HG03280 (cell line): ENCODE results near the gene UBR4.
"Not testable (repeated sequence)": the region's sequence is repeated elsewhere in the genome, so short reads cannot be mapped to it uniquely, and the experiment has no call there.

Experiments
- ATAC-seq: cut with Tn5 transposase; IDR thresholded peaks from one replicate; pipeline ENCODE4 v1.9.1; 2021; ENCODE audit warnings: mild to moderate bottlenecking, moderate library complexity; ENCODE audit not compliant: unreplicated experiment

UBR4 gene

DNA sequence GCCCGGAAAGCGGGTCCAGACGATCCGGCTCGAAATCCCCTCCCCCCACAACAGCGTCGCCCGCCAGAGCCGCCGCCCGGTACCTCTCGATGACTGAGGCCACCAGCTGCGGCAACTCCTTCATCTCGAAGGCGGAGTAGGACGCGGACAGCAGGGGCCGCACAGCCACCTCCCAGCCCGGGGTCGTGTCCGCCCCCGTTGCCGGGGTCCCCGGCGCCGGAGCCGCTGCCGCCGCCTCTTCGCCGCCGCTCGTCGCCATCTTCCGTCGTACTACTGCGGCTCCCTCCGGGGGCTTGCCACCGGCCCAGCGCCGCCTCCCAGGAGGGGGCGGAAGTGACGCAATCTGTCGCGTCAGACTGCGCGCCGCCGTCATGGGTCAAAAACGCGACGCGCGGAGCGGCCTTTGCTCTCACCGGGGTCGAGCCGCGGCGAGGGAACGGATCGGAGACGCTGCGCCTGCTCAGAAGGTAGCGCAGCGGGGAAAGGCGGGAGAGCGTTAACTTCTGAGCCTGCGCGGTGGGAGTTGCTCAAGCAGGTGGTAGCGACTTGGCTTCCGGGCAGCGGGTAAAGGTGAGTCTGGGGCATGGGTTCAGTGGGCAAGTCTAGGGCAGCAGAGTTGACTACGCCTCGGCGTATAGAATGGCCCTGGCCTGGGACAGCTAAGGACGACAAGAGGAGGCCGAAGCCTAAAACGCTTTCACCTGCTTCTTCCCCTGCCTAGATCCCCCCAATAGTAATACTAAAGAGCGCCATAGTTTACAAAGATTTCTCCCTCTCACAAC, at the start of gene UBR4:
TSS of gene UBR4 (minus strand) at position 277 of the 782 bp plus-strand sequence. CDS start at position 259, 18 bp downstream.
- peak; percentile 85 for ATAC-seq

- no peak for ATAC-seq
Observed at GRCh38 chr1:19258353-19258752, 48.3 kb upstream of the UBR4 start.

GRCh38 chr1:19257178-19257914, 47.3 kb upstream of the UBR4 start:
- ATAC-seq, result no peak

DNA sequence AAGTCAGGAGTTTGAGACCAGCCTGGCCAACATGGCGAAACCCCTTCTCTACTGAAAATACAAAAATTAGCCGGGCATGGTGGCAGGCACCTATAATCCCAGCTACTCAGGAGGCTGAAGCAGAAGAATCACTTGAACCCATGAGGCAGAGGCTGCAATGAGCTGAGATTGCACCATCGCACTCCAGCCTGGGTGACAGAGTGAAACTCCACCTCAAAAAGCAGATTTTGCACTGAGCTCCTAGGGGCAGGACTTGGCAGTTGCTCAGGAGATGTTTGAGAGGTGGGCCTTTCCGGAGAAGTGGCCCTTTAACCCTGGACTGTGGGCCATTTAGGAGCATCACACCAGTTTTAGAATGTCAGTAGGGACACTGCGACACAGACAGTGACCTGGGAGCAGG, 46.2 kb upstream of the UBR4 start:
- ATAC-seq, result not testable (repeated sequence)

DNA sequence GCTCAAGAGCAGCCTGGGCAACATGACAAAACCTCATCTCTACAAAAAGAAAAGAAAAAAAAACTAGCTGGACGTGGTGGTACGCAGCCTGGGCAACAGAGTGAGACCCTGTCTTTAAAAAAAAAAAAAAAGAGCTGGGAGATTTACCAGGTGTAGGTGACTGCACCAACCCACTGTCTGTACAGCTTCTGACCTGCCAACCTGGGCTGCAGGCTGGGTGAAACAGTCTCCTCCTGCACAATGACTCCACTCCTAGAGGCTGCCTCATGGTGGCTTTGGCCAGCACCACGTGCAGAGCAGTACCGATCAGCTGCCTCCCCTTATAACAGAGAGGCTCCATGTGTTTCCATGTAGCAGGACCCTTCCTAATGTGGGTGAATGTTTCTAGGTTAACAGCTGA, 45.2 kb upstream of the UBR4 start:
- ATAC-seq, result no peak

DNA sequence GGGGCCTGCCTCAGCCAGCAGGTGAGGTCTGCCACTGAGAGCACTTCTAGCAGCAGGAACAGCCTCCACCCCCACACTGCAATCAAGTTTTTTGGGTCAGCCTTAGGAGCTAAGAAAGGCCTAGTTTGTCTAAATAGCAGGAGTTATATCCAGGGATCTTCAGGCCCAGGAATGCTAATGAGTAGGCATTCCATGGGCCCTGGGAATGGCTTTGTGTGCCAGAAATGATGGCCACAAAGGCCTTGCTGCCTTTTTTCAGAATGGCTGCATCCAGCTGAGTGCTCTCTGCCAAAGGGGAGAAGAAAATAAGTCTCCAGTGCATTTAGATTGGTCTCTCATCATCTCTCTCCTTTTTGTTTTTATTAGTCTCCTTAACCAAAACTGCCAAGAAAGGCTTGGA, 44.4 kb upstream of the UBR4 start:
- ATAC-seq, result no peak

DNA sequence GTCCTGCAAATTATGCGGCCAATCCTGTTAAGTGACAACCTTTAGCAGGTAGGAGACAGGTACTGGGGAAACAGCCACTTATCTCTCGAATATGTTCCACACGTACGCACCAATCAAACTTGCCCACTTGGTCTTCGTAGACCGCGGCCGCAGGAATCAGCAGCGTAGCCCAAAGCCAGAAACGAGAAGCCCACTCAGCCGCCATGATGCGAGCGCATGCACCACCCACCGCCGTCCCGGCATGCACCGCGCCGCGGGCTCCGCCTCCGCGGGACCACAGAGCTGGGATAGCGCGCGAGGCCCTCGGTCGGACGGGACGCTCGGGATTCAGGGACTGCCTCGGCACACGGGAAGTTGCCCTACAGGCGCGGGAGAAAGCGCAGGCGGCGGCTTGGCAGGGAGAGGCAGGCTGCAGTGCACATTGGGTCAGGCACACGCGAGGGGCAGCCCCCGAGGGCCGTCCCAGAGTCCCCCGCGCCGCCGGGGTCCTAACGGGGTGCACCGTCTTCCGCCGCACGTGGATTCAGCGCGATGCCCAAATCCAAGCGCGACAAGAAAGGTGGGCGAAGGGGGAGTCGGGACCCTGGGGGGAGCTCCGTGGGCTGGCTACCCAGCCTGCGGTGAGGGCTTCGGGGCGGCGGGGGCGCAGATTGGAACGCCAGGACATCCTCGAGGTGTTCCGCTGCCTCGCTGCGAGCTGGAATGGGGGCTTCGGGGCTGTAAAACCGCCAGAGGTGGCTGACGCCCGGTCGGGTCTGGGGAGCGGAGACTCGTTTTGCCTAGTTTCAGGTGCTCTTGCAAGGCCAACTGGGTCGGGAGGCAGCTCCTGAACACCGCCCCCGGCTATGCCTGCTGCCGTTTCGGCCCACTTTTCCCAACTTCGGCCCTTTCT, 41.5 kb upstream of the UBR4 start, which contains the start of the genes EMC1 and MRTO4:
TSS of gene EMC1 (minus strand) at position 220 of the 892 bp plus-strand sequence. CDS start at position 205, 15 bp downstream.
TSS of gene MRTO4 (plus strand) at position 501 of the 892 bp plus-strand sequence. CDS start at position 532, 31 bp downstream.
- peak; percentile 82 for ATAC-seq

- no peak for ATAC-seq
Observed at GRCh38 chr1:19250629-19251304, 40.7 kb upstream of the UBR4 start.

GRCh38 chr1:19240673-19241538, 30.8 kb upstream of the UBR4 start:
- ATAC-seq, result peak; percentile 51

DNA sequence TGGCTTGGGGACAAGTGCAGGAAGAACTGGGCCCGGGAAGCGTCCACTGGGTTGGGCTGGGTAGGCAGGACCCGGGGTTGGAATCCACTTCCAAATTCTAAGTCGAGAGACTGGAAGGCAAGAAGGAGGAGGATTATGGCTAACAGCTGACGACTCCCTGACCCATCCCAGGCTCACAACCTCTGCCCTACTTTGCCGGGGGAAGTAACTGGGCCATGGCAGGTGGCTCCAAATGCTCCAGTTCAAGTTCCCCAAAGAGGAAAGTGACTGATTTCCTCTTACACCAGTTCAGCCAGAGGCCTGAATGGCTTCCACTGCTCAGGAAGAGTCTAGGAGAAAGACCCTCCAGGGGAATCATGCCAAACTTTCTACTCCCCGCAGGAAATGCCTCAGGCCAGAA, 29.8 kb upstream of the UBR4 start:
- ATAC-seq, result no peak

GRCh38 chr1:19234224-19234623, 24.2 kb upstream of the UBR4 start:
- ATAC-seq, result no peak

DNA sequence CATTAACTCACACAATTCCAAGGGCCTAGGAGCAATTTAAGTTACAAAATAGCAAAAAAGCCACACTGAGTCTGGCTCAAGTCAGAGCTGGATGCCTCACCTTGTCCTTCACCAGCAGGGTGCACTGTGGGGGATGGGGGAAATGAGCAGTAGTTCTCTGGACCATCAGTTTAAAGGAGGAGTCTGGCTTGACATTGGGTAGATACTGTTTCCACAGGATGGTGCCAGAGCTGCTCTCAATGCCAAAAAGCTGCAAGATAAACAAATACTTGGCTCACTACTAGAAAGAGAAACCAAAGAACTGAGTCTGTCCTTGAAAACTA, 22.4 kb upstream of the UBR4 start:
- no peak for ATAC-seq

- not testable (repeated sequence) for ATAC-seq
Observed at GRCh38 chr1:19231736-19232523, 21.9 kb upstream of the UBR4 start.

DNA sequence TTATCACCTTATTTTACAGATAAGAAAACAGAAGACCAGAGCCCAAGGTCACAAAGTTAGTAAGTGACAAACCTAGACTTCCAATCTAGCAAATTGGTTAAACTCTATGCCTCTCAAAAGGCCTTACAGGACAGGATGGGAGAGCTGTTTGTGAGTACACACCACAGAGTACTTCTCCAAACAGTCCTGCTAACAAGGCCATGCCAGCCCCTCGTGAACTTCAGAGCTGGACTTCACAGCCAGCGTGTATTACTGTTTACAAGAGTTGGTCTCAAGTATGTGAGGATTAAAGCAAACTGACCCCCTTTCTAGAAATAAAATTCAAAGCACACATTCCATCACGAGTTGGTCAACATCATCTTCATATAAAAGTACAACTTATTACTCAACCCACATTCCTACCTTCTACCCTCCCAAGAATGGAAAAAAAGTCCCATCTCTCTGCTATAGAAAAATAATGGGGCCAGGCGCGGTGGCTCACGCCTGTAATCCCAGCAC, 19.8 kb upstream of the UBR4 start:
- no peak for ATAC-seq

GRCh38 chr1:19229229-19229628, 19.2 kb upstream of the UBR4 start:
- no peak for ATAC-seq

GRCh38 chr1:19222979-19223824, 13.1 kb upstream of the UBR4 start:
- no peak for ATAC-seq

- no peak for ATAC-seq
Observed at GRCh38 chr1:19222573-19222972, 12.5 kb upstream of the UBR4 start.

GRCh38 chr1:19220991-19221390, 10.9 kb upstream of the UBR4 start:
- no peak for ATAC-seq
